ENCODE measurements around the gene TRABD2B.

GRCh38 chr1:47835409-47835808, 161.8 kb downstream of the TRABD2B start:
- no peak for TF ChIP-seq EZH2 (IDR thresholded peaks at IDR 0.05; ENCODE audit: borderline replicate concordance, low read depth, low read length, poor library complexity, severe bottlenecking)
- no peak for TF ChIP-seq CTCF (conservative IDR thresholded peaks at IDR 0.05; ENCODE audit: low read depth, low read length)

Measured in A673 (cell line).